A549 treated with AZD2906 at 1 μM for 4 hours (cell line): ENCODE data around the gene PRAMEF25. TPM values are rescaled to one million over a fixed set of nuclear protein-coding genes. Genes with fewer than 3 reads are reported as not detected.

Source experiments
- total RNA-seq: library from RNA; stranded (reverse); fragments of 200-300 nt; extraction: Qiagen RNA extraction; gene quantifications from 5 replicates; pipeline ENCODE4 v1.2.3, GENCODE V29; 2022

The PRAMEF25 gene
- total RNA-seq = not detected in 5 replicates

GRCh38 chr1:13070474-13070873 lies at the start of gene PRAMEF25:
Gene PRAMEF25, plus strand, starts transcription at chr1:13070774. Its CDS starts 2,920 bp downstream, at chr1:13073694.

GRCh38 chr1:13056475-13056874 lies 14.1 kb upstream of the PRAMEF25 start, which contains the start of gene PRAMEF27:
Gene PRAMEF27, minus strand, starts transcription at chr1:13056575. Its CDS starts 2,916 bp downstream, at chr1:13053659.

GRCh38 chr1:13116754-13117153 lies 46.2 kb downstream of the PRAMEF25 start, which contains the start of gene HNRNPCL2:
Gene HNRNPCL2, minus strand, starts transcription at chr1:13116854. Its CDS starts 454 bp downstream, at chr1:13116400.

Other genes with a start within 250 kb of the PRAMEF25 start
- not detected in 5 replicates for gene PRAMEF11, start 239.4 kb upstream of the PRAMEF25 start, total RNA-seq
- not detected in 5 replicates for gene HNRNPCL1, start 222.1 kb upstream of the PRAMEF25 start, total RNA-seq
- 0.06 to 0.25 TPM (median 0.14 TPM) in 5 replicates for gene PRAMEF2, start 213.7 kb upstream of the PRAMEF25 start, total RNA-seq
- 0.05 to 0.06 TPM in 2 of 5 replicates, not detected in the others for gene PRAMEF4, start 184.6 kb upstream of the PRAMEF25 start, total RNA-seq
- gene PRAMEF10, start 172.5 kb upstream of the PRAMEF25 start, total RNA-seq = not detected in 5 replicates
- 0.06 TPM in 1 of 5 replicates, not detected in the others for gene PRAMEF7, start 154.2 kb upstream of the PRAMEF25 start, total RNA-seq
- not detected in 5 replicates for gene PRAMEF6, start 123.2 kb upstream of the PRAMEF25 start, total RNA-seq
- gene PRAMEF27, start 14.2 kb upstream of the PRAMEF25 start, total RNA-seq = not detected in 5 replicates
- not detected in 5 replicates for gene HNRNPCL3, start 10.0 kb upstream of the PRAMEF25 start, total RNA-seq
- gene HNRNPCL2, start 46.1 kb downstream of the PRAMEF25 start, total RNA-seq = not detected in 5 replicates
- not detected in 5 replicates for gene PRAMEF26, start 85.2 kb downstream of the PRAMEF25 start, total RNA-seq
- gene HNRNPCL4, start 94.9 kb downstream of the PRAMEF25 start, total RNA-seq = not detected in 5 replicates
- not detected in 5 replicates for gene PRAMEF9, start 101.1 kb downstream of the PRAMEF25 start, total RNA-seq
- 0.07 TPM in 1 of 5 replicates, not detected in the others for gene PRAMEF13, start 130.6 kb downstream of the PRAMEF25 start, total RNA-seq
- not detected in 5 replicates for gene PRAMEF18, start 155.4 kb downstream of the PRAMEF25 start, total RNA-seq
- gene PRAMEF5, start 183.4 kb downstream of the PRAMEF25 start, total RNA-seq = not detected in 5 replicates
- not detected in 5 replicates for gene PRAMEF8, start 214.4 kb downstream of the PRAMEF25 start, total RNA-seq
- gene PRAMEF33, start 232.8 kb downstream of the PRAMEF25 start, total RNA-seq = not detected in 5 replicates
- not detected in 5 replicates for gene PRAMEF15, start 244.8 kb downstream of the PRAMEF25 start, total RNA-seq